ELR (cell line): ENCODE data around the gene TNS1.
A peak's percentile ranks its signal among the peaks of the same experiment; 100 is the strongest.
"Not testable (repeated sequence)": the region's sequence is repeated elsewhere in the genome, so short reads cannot be mapped to it uniquely, and the experiment has no call there.

Source experiments
- DNase-seq: peaks from one replicate; pipeline ENCODE4 v3.0.0-alpha.2; 2015; ENCODE audit warnings: low read depth

TNS1 gene

DNA sequence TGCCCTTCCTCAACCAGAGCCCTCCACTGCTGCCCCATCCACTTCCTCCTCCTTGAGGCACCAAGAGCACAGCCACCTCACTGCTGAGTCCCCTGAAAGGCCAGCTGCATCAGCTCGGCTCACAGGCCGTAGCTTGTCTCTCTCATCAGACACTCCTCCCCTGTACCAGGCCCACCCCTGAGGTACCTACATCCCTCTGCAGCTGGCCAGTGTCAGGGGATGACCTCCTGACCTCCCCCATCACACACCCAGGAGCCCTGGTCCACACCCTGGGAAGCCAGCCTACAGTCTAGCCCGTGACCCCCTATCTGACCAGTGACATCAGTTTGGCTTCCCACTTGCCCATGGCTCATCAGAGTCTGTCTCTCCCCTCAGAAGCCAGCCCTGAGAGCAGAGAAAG lies 205.6 kb downstream of the TNS1 start:
- DNase-seq: no peak

DNA sequence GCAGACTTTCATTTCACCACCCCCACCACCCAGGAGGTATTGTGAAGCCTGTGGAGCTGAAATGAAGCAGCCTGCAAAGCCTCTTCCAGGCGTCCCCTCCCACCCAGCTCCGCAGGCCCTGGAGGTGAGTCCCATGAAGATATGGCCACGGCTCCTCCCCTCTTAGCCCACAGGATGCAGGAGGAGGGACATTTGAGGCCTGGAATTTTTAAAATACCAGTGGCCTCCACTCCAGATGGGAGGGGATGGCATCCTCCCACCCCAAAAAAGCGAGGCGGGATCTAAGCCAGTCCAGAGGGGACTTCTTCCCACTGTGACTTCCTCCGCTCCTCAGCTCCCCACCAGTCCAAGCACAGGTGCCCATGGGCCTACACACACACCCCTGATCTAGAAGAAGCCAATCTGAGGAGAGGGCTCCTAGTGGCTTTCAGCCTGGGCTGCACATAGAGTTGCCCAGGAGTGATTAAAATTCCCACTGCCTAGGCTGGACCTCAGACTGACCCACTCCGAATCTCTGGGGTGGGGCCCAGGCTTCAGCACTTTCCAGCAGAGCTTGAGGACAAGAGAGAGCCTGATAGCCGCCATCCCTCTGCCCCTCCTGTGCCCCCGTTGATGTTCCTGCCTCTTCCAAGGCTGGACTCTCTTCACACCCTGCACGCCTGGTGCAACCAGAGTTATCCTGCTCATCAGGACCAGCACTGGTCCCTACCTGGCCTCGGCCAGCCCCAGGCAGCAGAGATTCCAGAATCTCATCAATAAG lies 206.9 kb downstream of the TNS1 start:
- DNase-seq: no peak

DNA sequence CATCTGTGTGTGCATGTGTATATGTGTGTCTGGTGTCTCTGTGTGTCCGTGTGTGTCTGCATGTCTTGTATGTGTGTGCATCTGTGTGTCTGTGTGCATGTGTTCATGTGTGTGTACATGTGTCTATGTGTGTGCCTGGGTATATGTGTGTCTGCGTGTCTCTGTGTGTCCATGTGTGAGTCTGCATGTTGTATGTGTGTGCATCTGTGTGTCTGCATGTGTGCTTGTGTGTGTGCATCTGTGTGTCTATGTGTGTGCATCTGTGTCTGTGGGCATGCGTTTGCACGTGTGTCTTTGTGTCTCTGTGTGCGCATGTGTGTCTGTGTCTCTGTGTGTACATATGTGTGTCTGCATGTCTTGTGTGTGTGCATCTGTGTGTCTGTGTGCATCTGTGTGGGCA lies 207.7 kb downstream of the TNS1 start:
- DNase-seq: no peak

DNA sequence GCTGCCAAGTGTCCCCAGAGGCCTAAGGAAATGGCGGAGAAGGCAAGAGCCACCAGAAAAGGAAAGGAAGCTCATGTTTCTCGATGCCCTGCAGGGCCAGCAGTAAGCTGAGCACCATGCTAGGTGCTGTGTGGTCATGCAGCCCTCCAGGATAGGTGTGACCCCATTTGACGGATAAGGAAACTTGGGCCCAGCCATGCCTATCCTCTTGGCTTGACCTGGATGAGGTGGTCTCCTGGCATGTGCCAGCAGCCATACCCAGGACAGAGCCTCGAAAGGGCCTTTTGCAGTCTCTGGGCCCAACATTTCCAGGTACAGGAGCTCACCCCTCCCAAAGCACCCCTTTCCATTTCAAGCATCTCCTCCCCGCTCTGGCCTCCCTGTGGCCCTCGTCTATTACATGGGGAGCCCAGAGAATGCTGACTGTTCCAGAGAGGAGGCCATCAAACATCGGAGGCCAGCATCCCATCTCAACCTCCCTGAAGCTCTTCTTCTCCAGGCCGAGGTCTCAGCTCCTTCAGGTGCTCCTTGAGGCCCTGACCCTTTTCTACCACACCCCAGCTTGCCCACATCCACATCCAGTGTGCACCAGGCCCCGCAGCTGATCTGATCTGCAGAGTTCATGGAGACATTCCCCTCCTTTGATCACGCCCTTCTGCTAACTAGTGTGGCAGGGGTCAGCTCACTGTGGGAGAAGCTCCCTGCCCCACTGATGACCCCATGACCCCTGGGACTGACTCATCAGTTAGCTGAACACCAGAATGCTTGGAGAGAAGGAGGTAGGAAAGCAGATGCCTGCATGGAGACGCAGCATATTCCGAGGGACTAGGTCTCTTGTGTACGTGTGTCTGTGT lies 208.4 kb downstream of the TNS1 start:
- no peak for DNase-seq

DNA sequence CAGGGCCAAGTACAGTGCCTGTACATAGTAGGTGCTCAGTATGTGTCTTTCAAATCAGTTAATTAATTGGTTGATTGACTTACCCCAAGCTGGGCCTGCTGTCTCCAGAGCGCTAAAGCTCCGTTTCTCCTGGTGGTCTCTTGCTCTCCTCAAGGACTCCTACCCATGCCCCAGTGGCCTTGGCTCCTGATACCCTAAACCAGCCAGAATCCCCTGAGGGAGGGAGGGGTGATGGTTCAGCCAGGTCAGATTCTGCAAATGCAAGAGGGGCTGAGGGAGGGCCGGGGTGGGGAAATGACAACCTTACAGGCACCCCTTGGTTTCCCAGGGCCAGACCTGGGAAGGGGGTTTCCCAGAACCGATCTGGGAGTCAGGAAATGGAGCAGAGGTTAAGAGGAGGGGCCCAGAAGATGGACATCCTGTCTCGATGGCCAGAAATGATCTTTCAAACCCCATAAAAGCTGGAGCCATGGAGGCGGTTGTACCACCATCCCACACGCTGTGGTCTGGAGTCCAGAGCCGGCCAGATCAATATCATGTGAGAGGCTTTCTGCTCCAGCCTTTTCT lies 209.1 kb downstream of the TNS1 start:
- DNase-seq: no peak

DNA sequence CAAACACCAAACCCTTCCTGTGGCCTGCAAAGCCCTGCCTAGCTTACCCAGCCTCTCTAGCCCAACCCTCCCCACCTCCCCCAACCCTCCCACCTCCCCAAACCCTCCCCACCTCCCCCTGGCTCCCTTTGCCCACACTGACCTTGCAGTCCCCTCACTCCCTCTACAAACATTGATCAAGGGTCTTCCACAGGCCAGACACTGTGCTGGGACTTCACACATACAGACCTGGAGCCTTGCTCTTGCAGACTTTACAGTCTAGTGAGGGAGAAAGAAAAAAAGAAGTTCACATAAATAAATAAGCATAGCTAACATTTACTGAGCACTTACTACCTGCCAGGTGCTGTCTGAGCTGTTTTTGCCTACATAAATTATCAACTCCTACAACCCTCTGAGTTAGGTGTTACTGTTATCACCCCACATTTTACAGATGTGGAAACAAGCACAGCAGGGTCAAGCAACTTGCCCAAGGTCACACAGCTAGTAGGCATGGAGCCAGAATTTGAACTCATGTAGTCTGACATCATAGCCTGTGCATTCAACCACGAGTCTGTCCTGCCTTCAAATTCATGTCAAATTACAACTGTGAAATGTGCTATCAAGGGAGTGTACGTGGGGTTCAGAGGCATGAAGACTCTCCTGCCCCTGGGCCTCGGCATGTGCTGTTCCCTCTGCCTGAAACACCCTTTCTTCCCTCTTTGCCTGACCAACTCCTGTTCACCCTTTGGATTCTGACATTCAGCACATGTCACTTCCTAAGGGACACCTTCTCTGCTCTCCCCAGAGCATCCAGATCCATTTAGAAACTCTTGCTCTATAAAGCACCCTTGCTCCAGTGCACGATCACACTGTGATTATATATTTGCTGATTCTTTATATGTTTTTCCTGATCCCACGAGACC lies 209.9 kb downstream of the TNS1 start:
- DNase-seq: no peak

DNA sequence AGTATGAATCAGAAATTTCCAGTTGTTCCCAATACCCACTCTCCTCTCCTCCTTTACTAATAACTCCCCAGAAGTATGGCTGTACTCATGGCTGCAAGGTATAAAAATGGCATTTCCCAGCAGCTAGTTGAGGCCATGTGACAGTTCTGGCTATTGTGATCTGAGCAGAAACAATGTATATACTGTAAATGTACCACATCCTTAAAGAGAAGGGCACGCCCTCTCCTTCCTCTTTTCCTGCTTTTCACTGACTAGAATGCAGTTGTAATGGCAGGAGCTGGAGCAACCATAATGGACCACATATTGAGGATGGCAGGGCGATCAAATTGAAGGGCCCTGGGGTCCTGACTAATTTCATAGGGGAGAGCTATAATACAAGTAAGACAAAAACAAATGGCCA lies 211.2 kb downstream of the TNS1 start:
- no peak for DNase-seq

DNA sequence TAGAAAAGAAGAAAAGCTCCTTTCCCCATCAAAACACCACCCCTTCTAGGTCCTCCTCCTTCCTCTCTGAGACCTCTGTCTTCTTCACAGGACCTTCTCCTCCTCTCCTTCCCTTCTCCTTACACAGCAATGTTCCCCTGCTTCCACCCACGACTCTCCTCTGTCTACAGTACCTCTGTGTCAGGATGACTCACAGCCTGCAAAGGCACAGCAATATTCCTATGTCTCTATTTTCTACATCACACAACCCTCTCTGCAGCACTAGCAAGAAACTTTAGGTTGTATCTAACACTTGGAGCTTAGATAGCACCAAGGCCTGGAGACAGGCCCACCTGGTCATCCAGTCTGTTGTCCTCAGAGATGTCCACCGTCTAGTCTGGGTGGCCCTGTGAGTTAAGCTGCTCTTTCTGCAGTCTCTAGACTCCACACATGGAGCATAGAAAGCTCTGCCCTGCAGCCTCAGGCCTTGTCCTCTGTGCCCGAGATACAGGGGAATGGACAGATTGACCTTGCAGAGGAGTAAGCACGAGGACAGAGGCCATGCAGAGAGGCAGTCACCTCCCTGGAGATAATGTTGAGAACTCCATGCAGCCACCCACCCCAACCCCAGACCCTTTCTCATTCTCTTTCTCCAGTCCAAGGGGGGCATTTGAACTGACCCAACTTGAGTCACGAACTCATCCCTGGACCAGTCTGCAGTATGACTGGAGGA lies 212.0 kb downstream of the TNS1 start:
- peak; percentile 67 for DNase-seq

DNA sequence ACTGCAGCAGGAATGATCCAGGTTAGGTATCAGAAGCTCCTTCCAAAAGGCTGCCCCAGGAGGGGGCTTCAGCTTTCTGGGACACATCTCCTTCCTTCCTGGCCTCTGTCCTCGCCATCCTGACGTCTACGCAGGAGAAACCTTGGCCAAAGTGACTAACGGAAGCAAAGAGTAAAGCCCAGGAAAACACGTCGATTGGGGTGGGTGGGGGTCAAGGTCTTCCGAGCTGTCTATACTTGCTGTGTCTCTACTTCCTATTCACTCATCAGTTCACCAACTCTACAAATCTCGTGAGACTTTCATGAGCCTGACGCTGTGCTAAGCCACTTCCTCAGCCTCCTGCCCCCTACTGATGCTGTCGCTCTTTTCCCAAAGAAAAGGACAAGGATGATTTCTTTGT lies 212.6 kb downstream of the TNS1 start:
- no peak for DNase-seq

DNA sequence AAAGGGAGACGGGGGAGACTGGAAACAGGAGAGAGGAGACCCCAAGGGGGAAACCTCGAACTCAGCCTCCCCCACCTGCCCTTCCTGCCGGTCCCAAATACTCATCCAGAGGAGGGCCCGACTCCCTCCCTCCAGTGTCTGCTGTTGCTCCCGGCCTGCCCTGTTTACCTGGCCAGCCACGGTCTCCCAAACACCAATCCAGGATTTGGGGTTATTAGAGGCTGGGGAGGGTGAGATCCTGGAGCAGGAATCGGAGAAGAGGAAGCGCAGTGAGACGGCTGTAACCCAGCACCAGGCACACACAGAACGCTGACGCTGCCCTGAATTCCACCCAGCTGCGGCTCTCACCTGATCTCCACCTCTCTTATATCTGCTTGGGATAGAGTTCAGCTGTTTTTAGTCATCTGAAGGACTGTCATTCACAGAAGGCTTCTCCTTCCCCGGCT lies 213.0 kb downstream of the TNS1 start:
- no peak for DNase-seq

DNA sequence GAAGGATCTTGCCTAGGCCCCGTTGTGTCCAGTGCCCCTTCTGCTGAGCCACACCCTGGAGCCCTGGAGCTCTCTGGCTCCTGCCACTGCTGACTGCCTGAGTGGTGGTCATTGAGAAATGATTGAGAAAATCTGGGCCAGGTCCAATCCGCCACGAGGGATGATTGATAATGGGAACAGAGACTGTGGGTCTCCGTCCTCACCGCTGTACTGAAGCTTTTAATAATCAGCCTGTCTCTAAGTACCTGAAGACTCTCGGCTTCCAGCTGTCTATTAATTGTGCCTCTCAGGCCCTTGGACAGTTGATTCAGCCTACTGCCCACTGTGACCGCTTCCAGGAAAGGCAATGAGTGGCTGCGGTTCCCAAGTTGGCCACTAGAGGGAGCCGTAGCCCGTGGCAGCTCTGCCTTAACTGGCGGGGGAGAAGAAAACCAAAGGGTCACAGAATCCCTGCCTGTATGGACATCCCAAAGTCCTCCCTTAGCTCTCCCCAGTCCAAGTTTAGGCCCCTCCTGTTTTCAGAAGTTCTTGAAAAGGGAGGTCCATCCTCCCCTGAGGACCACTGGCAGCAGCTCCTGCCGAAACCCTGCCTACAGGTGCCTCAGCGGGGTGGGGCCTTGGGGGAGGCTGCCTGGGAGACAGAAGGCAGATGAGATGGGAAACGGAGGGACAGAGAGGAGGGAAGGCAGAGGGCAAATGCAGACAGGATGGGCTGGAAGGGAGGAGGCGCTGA lies 213.6 kb downstream of the TNS1 start:
- peak; percentile 70 for DNase-seq

DNA sequence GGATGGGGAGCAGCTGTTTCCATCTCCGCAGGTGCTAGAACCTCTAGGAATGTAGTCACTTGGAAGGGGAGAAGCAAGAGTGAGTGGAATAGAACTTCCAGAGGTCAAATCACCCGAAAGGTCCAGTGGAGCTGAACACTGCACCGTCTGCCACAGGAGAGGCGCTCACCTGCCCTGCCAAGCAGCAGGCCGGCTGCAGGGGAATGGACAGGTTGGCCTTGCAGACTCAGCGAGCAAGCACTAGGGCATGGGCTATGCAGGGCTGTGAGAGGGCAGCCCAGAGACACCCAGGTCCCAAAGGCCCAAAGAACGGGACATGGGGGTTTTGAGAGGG lies 214.2 kb downstream of the TNS1 start:
- no peak for DNase-seq

DNA sequence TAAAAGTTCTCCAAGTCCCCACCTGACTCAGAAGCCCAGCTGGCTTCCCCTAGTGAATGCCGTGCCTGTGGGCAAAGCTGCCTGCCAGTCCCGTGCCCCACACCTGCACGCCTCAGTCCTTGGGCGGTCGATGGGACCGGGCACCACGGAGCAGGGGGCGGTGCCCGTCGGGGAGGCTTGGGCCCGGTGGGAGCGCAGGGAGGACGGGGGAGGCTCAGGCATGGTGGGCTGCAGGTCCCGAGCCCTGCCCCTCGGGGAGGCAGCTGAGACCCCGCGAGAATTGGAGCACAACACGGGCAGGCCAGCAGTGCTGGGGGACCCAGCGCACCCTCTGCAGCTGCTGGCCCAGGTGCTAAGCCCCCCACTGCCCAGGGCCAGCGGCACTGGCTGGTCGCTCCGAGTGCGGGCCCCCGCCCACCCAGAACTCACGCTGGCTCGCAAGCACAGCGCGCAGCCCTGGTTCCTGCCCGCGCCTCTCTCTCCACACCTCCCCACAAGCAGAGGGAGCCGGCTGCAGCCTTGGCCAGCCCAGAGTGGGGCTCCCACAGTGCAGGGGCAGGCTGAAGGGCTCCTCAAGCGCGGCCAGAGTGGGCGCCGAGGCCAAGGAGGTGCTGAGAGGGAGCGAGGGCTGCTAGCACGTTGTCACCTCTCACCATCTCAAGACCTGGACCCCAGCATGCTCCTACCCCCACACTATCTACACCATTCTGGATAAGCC lies 215.5 kb downstream of the TNS1 start:
- DNase-seq: no peak

DNA sequence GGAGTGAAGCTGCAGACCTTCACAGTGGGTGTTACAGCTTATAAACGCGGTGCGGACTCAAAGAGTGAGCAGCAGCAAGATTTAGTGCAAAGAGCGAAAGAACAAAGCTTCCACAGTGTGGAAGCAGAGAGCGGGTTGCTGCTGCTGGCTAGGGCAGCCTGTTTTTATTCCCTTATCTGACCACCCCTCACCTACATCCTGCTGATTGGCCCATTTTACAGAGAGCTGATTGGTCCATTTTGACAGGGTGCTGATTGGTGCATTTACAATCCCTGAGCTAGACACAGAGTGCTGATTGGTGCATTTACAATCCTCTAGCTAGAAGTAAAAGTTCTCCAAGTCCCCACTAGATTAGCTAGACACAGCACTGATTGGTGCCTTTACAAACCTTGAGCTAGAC lies 216.2 kb downstream of the TNS1 start:
- DNase-seq: not testable (repeated sequence)

DNA sequence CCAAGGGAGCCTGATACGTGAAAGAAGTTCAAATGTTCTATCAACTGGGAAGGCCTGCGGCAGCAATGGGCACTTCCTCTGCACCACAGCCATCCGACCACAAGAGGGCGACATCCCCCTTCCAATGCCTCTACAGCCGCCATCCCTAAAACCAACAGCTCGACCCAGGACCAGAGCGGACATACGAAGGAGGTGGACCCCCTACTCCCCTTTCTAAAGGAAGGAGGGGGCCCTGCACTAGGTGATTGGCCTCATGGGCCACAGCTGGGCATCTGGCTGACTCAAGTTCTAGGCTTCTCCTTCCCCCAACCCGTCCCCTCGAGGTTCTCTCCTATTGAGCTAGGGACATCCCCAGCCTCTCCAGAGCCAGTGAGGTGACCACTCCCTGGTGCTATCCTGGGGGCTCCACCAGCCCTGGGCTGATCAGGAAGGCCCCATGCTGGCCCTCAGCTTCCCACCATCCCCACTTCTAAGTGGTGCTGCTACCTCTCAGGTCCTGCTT lies 217.2 kb downstream of the TNS1 start:
- DNase-seq: peak; percentile 69

DNA sequence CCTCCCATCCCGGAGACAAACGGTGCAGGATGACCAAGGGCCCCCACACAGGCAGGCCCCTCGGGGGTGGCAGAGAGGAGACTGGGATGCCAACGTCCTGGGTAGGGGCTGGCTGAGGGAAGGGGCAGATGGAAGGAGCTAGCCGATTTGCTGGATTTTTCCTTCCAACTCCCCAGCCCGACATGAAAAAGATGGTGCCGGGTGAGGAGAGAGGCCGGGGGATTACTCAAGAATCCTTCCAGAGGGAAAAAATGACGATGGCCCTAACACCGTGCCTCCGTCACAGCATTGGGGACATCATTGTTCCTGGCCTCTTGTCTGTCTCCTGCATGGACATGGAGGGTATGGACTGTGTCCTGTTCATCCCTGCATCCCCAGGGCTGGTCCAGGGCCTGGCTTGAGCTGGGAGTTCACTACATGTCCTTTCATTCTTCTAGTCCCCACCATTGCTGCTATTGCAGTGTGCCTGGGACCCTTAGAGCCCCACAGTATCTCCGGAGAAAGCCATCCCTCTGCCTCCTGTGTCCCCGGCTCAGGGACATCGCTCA lies 217.7 kb downstream of the TNS1 start:
- DNase-seq: no peak

DNA sequence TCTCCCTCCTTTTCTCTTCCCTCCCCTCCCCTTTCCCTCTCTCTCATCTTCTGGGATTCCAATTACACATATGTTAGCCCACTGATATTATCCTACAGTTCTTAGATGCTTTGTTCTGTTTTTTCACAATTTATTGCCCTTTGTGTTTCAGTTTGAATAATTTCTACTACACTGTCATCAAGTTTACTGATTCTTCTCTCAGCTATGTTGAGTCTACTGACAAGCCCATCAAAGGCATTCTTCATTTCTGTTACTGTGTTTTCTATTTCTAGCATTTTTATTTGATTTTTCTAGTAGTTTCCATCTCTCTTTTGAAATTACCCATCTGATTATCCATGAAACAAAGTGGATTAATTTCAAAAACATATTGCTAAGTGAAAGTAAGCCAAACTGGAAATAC lies 219.6 kb downstream of the TNS1 start:
- DNase-seq: no peak

DNA sequence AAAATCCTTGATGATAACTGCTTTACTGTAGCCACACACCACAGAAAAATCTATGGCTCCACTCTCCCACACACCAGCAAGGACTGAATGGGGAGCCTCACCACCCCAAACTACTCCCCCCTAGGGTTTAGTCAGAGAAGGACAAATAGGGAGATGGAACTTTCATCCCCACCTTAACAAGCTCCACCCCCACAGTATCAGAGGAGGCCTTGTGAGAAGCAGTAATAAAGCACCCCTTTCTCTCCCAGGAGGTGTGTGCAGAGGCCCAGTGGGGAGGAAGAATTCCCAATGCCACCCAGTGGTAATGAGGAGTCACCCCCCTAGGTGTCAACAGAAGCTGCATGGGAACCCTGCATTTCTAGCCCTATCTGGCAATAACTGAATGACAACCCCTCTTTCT lies 224.9 kb downstream of the TNS1 start:
- no peak for DNase-seq

DNA sequence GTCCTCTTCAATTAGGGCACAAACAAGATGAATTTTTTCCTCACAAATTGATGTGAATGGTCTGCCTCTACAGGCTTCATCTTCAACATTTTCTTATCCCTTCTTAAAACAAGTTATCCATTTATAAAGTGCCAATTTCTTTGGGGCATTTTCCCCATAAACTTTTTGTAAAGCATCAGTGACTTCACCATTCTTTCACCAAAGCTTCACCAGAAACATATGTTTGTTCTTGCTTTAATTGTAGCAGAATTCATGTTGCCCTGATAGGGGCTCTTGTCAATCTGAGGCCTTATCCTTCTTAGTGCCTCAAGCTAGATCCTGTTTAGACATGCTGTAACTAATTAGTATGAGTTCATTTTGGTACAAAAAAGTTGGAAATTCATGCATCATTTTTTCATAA lies 226.2 kb downstream of the TNS1 start:
- DNase-seq: no peak
